Suprapubic skin (tissue), 3 donors: ENCODE results near the gene APOC4.

ENCODE experiments used
- CTCF ChIP-seq, 2 donors: fragments of 200-600 bp in 1 of 2; fragments of 450-650 bp in 1 of 2; sonication (generic) in 1 of 2; IDR thresholded peaks; one replicate each; pipeline ENCODE4 v1.5.1; 2016 to 2019; ENCODE audit warnings: antibody characterized with exemption in 2 of 2, mild to moderate bottlenecking in 1 of 2, moderate library complexity in 1 of 2
- EP300 ChIP-seq: sonication (generic); formaldehyde crosslinking; IDR thresholded peaks from one replicate; pipeline ENCODE4 v1.6.1; 2017; ENCODE audit warnings: antibody characterized with exemption
- POLR2A ChIP-seq, 2 donors: fragments of 450-650 bp; IDR thresholded peaks; one replicate each; pipeline ENCODE4 v1.6.1; 2017; ENCODE audit warnings: antibody characterized with exemption in 2 of 2, mild to moderate bottlenecking in 2 of 2, moderate library complexity in 2 of 2

- TF ChIP-seq CTCF (IDR thresholded peaks at IDR 0.05) = no peak
- TF ChIP-seq POLR2A (IDR thresholded peaks at IDR 0.05) = no peak
- TF ChIP-seq EP300 = no peak
Observed at GRCh38 chr19:44954278-44954648, 12.2 kb downstream of the APOC4 start.
